B cell (primary cell): Measurements from ENCODE around the gene AXDND1. TPM values are rescaled to one million over a fixed set of nuclear protein-coding genes. Genes with fewer than 3 reads are reported as not detected.

Experiments used
- ATAC-seq: fragments of 200-7000 bp; cut with Tn5 transposase; one replicate; pipeline ENCODE4 v1.10.0; 2021; ENCODE audit warnings: low read depth, mild to moderate bottlenecking, moderate number of reproducible peaks, moderate library complexity
- CTCF ChIA-PET: fragments of 350-600 bp; sonication (Branson Sonifier 250); formaldehyde crosslinking; loops from one replicate; lab custom pipeline; 2021; ENCODE audit warnings: antibody characterized with exemption, inconsistent platforms; lab: Charles Lee
- POLR2A ChIA-PET: fragments of 350-600 bp; sonication (Branson Sonifier 250); formaldehyde crosslinking; loops from one replicate; lab custom pipeline; 2021; ENCODE audit warnings: antibody characterized with exemption; lab: Charles Lee
- DNase-seq: peaks from one replicate; pipeline ENCODE4 v3.0.0; 2013
- H2AFZ ChIP-seq: 2 replicates; pipeline ENCODE4 v1.6.1; 2012; ENCODE audit warnings: mild to moderate bottlenecking, low read depth, low read length; ENCODE audit not compliant: insufficient read depth, poor library complexity, severe bottlenecking
- H3K27ac ChIP-seq, 2 donors: 1 replicate in 1 of 2; 2 replicates in 1 of 2; pipeline ENCODE4 v1.5.1; 2012 to 2013; ENCODE audit warnings: low read length in 2 of 2, mild to moderate bottlenecking in 2 of 2, moderate library complexity in 1 of 2
- H3K27me3 ChIP-seq, 4 experiments: fragments of 200-600 bp in 1 of 4; sonication (generic) in 1 of 4; replicated peaks in 1 of 4; 1 replicate in 2 of 4; 2 replicates in 2 of 4; pipeline versions ENCODE4 v1.6.1 to v1.7.0; 2013 to 2016; ENCODE audit warnings: low read length in 3 of 4, mild to moderate bottlenecking in 2 of 4, mixed read lengths in 1 of 4, moderate library complexity in 1 of 4; ENCODE audit not compliant: insufficient read depth in 4 of 4, control insufficient read depth in 3 of 4; ENCODE audit errors: control extremely low read depth in 1 of 4
- H3K36me3 ChIP-seq, 2 experiments: replicated peaks in 1 of 2; 1 replicate in 1 of 2; 2 replicates in 1 of 2; pipeline versions ENCODE4 v1.6.1 to v1.7.1; 2013; ENCODE audit warnings: low read length in 1 of 2; ENCODE audit not compliant: insufficient read depth in 2 of 2, control insufficient read depth in 1 of 2; ENCODE audit errors: control extremely low read depth in 1 of 2, extremely low read depth in 1 of 2
- H3K4me1 ChIP-seq, 2 donors: fragments of 200-600 bp in 1 of 2; sonication (generic) in 1 of 2; 1 replicate in 1 of 2; 2 replicates in 1 of 2; pipeline versions ENCODE4 v1.5.1 to v1.6.1; 2013 to 2017; ENCODE audit warnings: low read length in 2 of 2; ENCODE audit not compliant: control insufficient read depth in 2 of 2, insufficient read depth in 2 of 2
- H3K4me2 ChIP-seq: replicated peaks from 2 replicates; pipeline ENCODE3; 2012; ENCODE audit warnings: mild to moderate bottlenecking, low read depth, low read length; ENCODE audit not compliant: poor library complexity, severe bottlenecking
- H3K4me3 ChIP-seq, 5 experiments: fragments of 200-600 bp in 1 of 5; sonication (generic) in 1 of 5; 1 replicate in 3 of 5; 2 replicates in 2 of 5; pipeline versions ENCODE4 v1.5.1 to v1.7.0; 2011 to 2016; ENCODE audit warnings: low read length in 4 of 5, mild to moderate bottlenecking in 4 of 5, low read depth in 2 of 5, control low read depth in 1 of 5, moderate library complexity in 1 of 5; ENCODE audit not compliant: insufficient read depth in 1 of 5; ENCODE audit errors: control extremely low read depth in 1 of 5, extremely low read depth in 1 of 5
- H3K79me2 ChIP-seq: fragments of 200-600 bp; sonication (generic); one replicate; pipeline ENCODE4 v1.6.0; 2016; ENCODE audit warnings: low read length; ENCODE audit not compliant: control insufficient read depth, insufficient read depth
- H3K9ac ChIP-seq: fragments of 200-600 bp; sonication (generic); 2 replicates; pipeline ENCODE4 v1.6.1; 2017; ENCODE audit warnings: mild to moderate bottlenecking, low read length, moderate library complexity
- H3K9me3 ChIP-seq, 3 donors: one replicate each; pipeline versions ENCODE4 v1.6.1 to v1.7.1; 2013; ENCODE audit warnings: low read length in 2 of 3; ENCODE audit not compliant: control insufficient read depth in 2 of 3, insufficient read depth in 1 of 3; ENCODE audit errors: control extremely low read depth in 1 of 3
- H4K20me1 ChIP-seq: 2 replicates; pipeline ENCODE4 v1.6.0; 2012; ENCODE audit warnings: mild to moderate bottlenecking, low read length; ENCODE audit not compliant: insufficient read depth, control insufficient read depth, poor library complexity, severe bottlenecking
- H3K27ac Mint-ChIP-seq: one replicate; pipeline ENCODE4 v1.8.0; 2021; ENCODE audit warnings: mixed read lengths
- H3K27me3 Mint-ChIP-seq: one replicate; pipeline ENCODE4 v1.8.0; 2021; ENCODE audit warnings: mixed read lengths
- H3K4me1 Mint-ChIP-seq: one replicate; pipeline ENCODE4 v1.8.0; 2021; ENCODE audit warnings: mixed read lengths
- H3K4me3 Mint-ChIP-seq: one replicate; pipeline ENCODE4 v1.8.0; 2021; ENCODE audit warnings: mixed read lengths
- H3K9me3 Mint-ChIP-seq: one replicate; pipeline ENCODE4 v1.8.0; 2022; ENCODE audit warnings: mixed read lengths; ENCODE audit not compliant: insufficient read depth
- EZH2 ChIP-seq: IDR thresholded peaks from 2 replicates; pipeline ENCODE4 v1.6.1; 2012; ENCODE audit warnings: borderline replicate concordance, low read depth, mild to moderate bottlenecking, moderate library complexity, low read length; ENCODE audit not compliant: insufficient read depth, poor library complexity, severe bottlenecking
- WGBS: methylation state at CpG from one replicate; pipeline ENCODE4 v1.1.5; 2013; ENCODE audit warnings: missing lambda C conversion rate; ENCODE audit not compliant: insufficient coverage; 5-methylcytosine and 5-hydroxymethylcytosine counted together
- intact Hi-C: fragments of 100-400 bp; cut with micrococcal nuclease; formaldehyde crosslinking; loops from one replicate; pipeline ENCODE4 v1.10.0; 2022
- polyA plus RNA-seq: library from polyadenylated mRNA; depleted of rRNA; stranded (reverse); fragments of >200 nt; gene quantifications from 2 replicates; pipeline ENCODE4 v1.2.3, GENCODE V29; 2012
- total RNA-seq, 2 donors: library from RNA; stranded (reverse); fragments of 120-200 nt in 1 of 2; gene quantifications; 1 replicate in 1 of 2; 2 replicates in 1 of 2; pipeline versions ENCODE4 v1.2.3 to v1.2.4, GENCODE V29; 2013 to 2022
- TF ChIP-seq, protein P1 (sequence below): fragments of 200-600 bp; IDR thresholded peaks from one replicate; pipeline ENCODE4 v1.8.0; 2022; ENCODE audit warnings: antibody characterized with exemption, mild to moderate bottlenecking

AXDND1 gene
- total and polyA plus RNA-seq, 2 donors (not counting 1 experiment from before 2014, with no cell fraction given), result 0.40 to 1.1 TPM

- peaks cover 49% of the 10 kb centered on the region for H3K79me2 ChIP-seq
- POLR2A ChIA-PET, result no interaction called here
- H3K36me3 ChIP-seq, result peaks cover 8 to 12% of the 10 kb centered on the region in 2 experiments
- H3K27me3 Mint-ChIP-seq, result no peaks in the 10 kb centered on the region
- CTCF ChIA-PET, result no interaction called here
- H3K9ac ChIP-seq, result no peak overlapping the region
- H3K4me1 Mint-ChIP-seq, result peaks cover 7% of the 10 kb centered on the region
- H3K4me3 Mint-ChIP-seq, result no peak overlapping the region
- WGBS, result 92% methylated on average over 4 of the region's 5 CpGs
- H2AFZ ChIP-seq, result no peak overlapping the region
- H4K20me1 ChIP-seq, result no peaks in the 10 kb centered on the region
- intact Hi-C loops, result no loop called here
- no peak overlapping the region for H3K4me3 ChIP-seq
- H3K27me3 ChIP-seq, result no peaks in the 10 kb centered on the region
- H3K9me3 ChIP-seq, result no peaks in the 10 kb centered on the region
- TF ChIP-seq, protein P1, sequence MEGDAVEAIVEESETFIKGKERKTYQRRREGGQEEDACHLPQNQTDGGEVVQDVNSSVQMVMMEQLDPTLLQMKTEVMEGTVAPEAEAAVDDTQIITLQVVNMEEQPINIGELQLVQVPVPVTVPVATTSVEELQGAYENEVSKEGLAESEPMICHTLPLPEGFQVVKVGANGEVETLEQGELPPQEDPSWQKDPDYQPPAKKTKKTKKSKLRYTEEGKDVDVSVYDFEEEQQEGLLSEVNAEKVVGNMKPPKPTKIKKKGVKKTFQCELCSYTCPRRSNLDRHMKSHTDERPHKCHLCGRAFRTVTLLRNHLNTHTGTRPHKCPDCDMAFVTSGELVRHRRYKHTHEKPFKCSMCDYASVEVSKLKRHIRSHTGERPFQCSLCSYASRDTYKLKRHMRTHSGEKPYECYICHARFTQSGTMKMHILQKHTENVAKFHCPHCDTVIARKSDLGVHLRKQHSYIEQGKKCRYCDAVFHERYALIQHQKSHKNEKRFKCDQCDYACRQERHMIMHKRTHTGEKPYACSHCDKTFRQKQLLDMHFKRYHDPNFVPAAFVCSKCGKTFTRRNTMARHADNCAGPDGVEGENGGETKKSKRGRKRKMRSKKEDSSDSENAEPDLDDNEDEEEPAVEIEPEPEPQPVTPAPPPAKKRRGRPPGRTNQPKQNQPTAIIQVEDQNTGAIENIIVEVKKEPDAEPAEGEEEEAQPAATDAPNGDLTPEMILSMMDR, result no peak
- TF ChIP-seq EZH2, result no peak
- H3K4me2 ChIP-seq, result no peak overlapping the region
- H3K4me1 ChIP-seq, result no peaks in the 10 kb centered on the region
- ATAC-seq (no peak), DNase-seq (no peak)
- no peak overlapping the region for H3K27ac ChIP-seq
- no peaks in the 10 kb centered on the region for H3K9me3 Mint-ChIP-seq
- H3K27ac Mint-ChIP-seq, result no peak overlapping the region
Measured at GRCh38 chr1:179321533-179322216, 44.1 kb upstream of the AXDND1 start.

DNA sequence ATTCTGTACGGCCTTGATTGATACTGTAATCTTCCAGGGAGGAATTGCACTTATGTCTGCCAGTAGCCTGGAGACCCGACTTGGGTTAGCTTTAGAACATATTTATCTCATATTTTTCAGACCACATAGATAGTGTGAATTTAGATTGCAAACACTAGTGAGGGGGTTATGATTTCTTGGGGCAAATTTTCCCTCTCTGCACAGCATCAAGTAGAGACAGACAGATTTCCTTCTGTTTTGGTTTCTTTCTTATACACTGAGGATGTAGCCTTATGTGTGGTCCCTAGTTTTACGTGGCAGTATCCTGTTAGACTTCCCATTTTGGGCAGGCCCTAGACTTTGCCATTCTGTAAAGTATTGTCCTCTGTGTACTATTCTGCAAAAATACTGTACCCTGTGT lies 43.2 kb upstream of the AXDND1 start:
- H3K4me3 Mint-ChIP-seq, result no peak overlapping the region
- peaks cover 49% of the 10 kb centered on the region for H3K79me2 ChIP-seq
- no peaks in the 10 kb centered on the region for H3K27me3 Mint-ChIP-seq
- H2AFZ ChIP-seq, result no peak overlapping the region
- no peaks in the 10 kb centered on the region for H4K20me1 ChIP-seq
- no peak overlapping the region for H3K4me2 ChIP-seq
- intact Hi-C loops, result no loop called here
- ChIA-PET CTCF (no interaction called here), POLR2A (no interaction called here)
- no peak overlapping the region for H3K9ac ChIP-seq
- TF ChIP-seq, protein P1, result no peak
- TF ChIP-seq EZH2, result no peak
- DNase-seq, result no peak
- H3K27ac Mint-ChIP-seq, result no peak overlapping the region
- no peaks in the 10 kb centered on the region for H3K9me3 ChIP-seq
- WGBS, result 86% methylated on average over 1 of the region's 3 CpGs
- ATAC-seq, result no peak
- H3K4me3 ChIP-seq, result no peak overlapping the region
- H3K4me1 Mint-ChIP-seq, result peaks cover 6% of the 10 kb centered on the region
- H3K4me1 ChIP-seq, result no peaks in the 10 kb centered on the region
- no peak overlapping the region for H3K27ac ChIP-seq
- no peaks in the 10 kb centered on the region for H3K27me3 ChIP-seq
- peaks cover 8 to 14% of the 10 kb centered on the region in 2 experiments for H3K36me3 ChIP-seq
- no peaks in the 10 kb centered on the region for H3K9me3 Mint-ChIP-seq
